HCT116 (cell line): ENCODE data around the gene UBE2R2. TPM values are rescaled to one million over a fixed set of nuclear protein-coding genes. Genes with fewer than 3 reads are reported as not detected.
"Not testable (repeated sequence)": the region's sequence is repeated elsewhere in the genome, so short reads cannot be mapped to it uniquely, and the experiment has no call there.

ENCODE experiments used
- ATAC-seq: fragments of 200-7000 bp; cut with Tn5 transposase; 2 replicates; pipeline ENCODE4 v1.9.1; 2020; ENCODE audit warnings: mild to moderate bottlenecking, moderate library complexity
- BruUV-seq: library from RNA; stranded (reverse); fragments of 400-500 nt; replicated peaks from 2 replicates; lab custom pipeline; 2021; lab: Mats Ljungman, UMichigan
- CTCF ChIA-PET: fragments of 300-600 bp; sonication (Branson Sonifier 250); formaldehyde crosslinking; loops from one replicate; lab custom pipeline; 2021; ENCODE audit warnings: antibody characterized with exemption; lab: Charles Lee
- POLR2A ChIA-PET: fragments of 300-600, 350-600 bp; sonication (Branson Sonifier 250); formaldehyde crosslinking; loops from one replicate; lab custom pipeline; 2021; ENCODE audit warnings: antibody characterized with exemption; lab: Charles Lee
- RAD21 ChIA-PET, 2 experiments: fragments of 300-600 bp; sonication (Branson Sonifier 250); formaldehyde crosslinking; loops; one replicate each; lab custom pipeline; 2023; ENCODE audit warnings: low total read pairs in 2 of 2; ENCODE audit not compliant: uncharacterized antibody in 2 of 2, unreplicated experiment in 2 of 2, low non-redundant PET in 1 of 2; lab: Charles Lee
- DNase-seq: peaks from one replicate; pipeline ENCODE4 v3.0.0-alpha.2; 2010; ENCODE audit warnings: low read depth, low spot score
- H2AFZ ChIP-seq: fragments of 200-600 bp; shearing (Covaris generic), sonication (generic); 2 replicates; pipeline ENCODE4 v1.6.1; 2017; ENCODE audit warnings: low read depth, mixed run types, mixed read lengths, antibody characterized with exemption, low read length; ENCODE audit not compliant: poor library complexity, severe bottlenecking
- H3K27ac ChIP-seq: 2 replicates; pipeline ENCODE4 v1.5.1; 2012; ENCODE audit warnings: low read depth, low read length
- H3K27me3 ChIP-seq: fragments of 200-600 bp; sonication (generic); 2 replicates; pipeline ENCODE4 v1.6.1; 2016; ENCODE audit warnings: mixed run types, low read length, mixed read lengths; ENCODE audit not compliant: insufficient read depth
- H3K36me3 ChIP-seq, 2 experiments: fragments of 200-500 bp in 1 of 2; fragments of 200-600 bp in 1 of 2; sonication (Bioruptor generic) in 1 of 2; sonication (generic) in 1 of 2; 2 replicates each; pipeline versions ENCODE4 v1.5.1 to v1.6.1; 2014 to 2016; ENCODE audit warnings: low read length in 2 of 2, inconsistent platforms in 1 of 2, mixed read lengths in 1 of 2, mixed run types in 1 of 2; ENCODE audit not compliant: insufficient read depth in 2 of 2, control insufficient read depth in 1 of 2
- H3K4me1 ChIP-seq, 2 experiments: fragments of 200-600 bp in 1 of 2; sonication (generic) in 1 of 2; 2 replicates each; pipeline versions ENCODE4 v1.5.1 to v1.6.1; 2012 to 2017; ENCODE audit warnings: low read length in 2 of 2, inconsistent platforms in 1 of 2, mild to moderate bottlenecking in 1 of 2, mixed read lengths in 1 of 2, mixed run types in 1 of 2, moderate library complexity in 1 of 2; ENCODE audit not compliant: insufficient read depth in 2 of 2, control insufficient read depth in 1 of 2
- H3K4me2 ChIP-seq: fragments of 200-600 bp; sonication (generic); 2 replicates; pipeline ENCODE4 v1.6.1; 2017; ENCODE audit warnings: mixed run types, low read length, mixed read lengths
- H3K4me3 ChIP-seq, 2 experiments: fragments of 200-600 bp in 1 of 2; sonication (generic) in 1 of 2; replicated peaks in 1 of 2; 2 replicates each; pipeline ENCODE4 v1.5.1; 2011 to 2016; ENCODE audit warnings: low read length in 2 of 2, control low read depth in 1 of 2, low read depth in 1 of 2, mild to moderate bottlenecking in 1 of 2, mixed read lengths in 1 of 2, mixed run types in 1 of 2
- H3K79me2 ChIP-seq: fragments of 200-600 bp; sonication (generic); 2 replicates; pipeline ENCODE4 v1.6.1; 2017; ENCODE audit warnings: mild to moderate bottlenecking, mixed run types, low read length, moderate library complexity, mixed read lengths; ENCODE audit not compliant: insufficient read depth
- H3K9ac ChIP-seq: fragments of 200-600 bp; sonication (generic); 2 replicates; pipeline ENCODE4 v1.6.1; 2016; ENCODE audit warnings: low read length, mixed read lengths
- H3K9me2 ChIP-seq: fragments of 200-600 bp; sonication (generic), shearing (Covaris generic); 2 replicates; pipeline ENCODE4 v1.6.1; 2017; ENCODE audit warnings: mixed run types, mild to moderate bottlenecking, moderate library complexity; ENCODE audit not compliant: insufficient read depth
- H3K9me3 ChIP-seq, 2 experiments: fragments of 200-500 bp in 1 of 2; fragments of 200-600 bp in 1 of 2; sonication (Bioruptor generic) in 1 of 2; sonication (generic) in 1 of 2; 2 replicates each; pipeline ENCODE4 v1.6.1; 2014 to 2017; ENCODE audit warnings: low read length in 2 of 2, mixed read lengths in 2 of 2, inconsistent platforms in 1 of 2, low read depth in 1 of 2, mild to moderate bottlenecking in 1 of 2, mixed run types in 1 of 2, moderate library complexity in 1 of 2; ENCODE audit not compliant: control insufficient read depth in 1 of 2, insufficient read depth in 1 of 2
- H4K20me1 ChIP-seq: fragments of 200-600 bp; sonication (generic), shearing (Covaris generic); 2 replicates; pipeline ENCODE4 v1.6.1; 2017; ENCODE audit warnings: mixed run types, mild to moderate bottlenecking, moderate library complexity; ENCODE audit not compliant: insufficient read depth
- CEBPB ChIP-seq: IDR thresholded peaks from 2 replicates; pipeline ENCODE4 v1.6.1; 2012; ENCODE audit warnings: low read depth
- EZH2phosphoT487 ChIP-seq: fragments of 200-600 bp; IDR thresholded peaks from 2 replicates; pipeline ENCODE4 v1.6.1; 2018; ENCODE audit warnings: antibody characterized with exemption, borderline replicate concordance
- POLR2A ChIP-seq: IDR thresholded peaks from 2 replicates; pipeline ENCODE4 v1.7.0; 2011; ENCODE audit warnings: borderline replicate concordance; ENCODE audit not compliant: insufficient read depth, insufficient read length; ENCODE audit errors: extremely low read depth
- SIN3A ChIP-seq: IDR thresholded peaks from 2 replicates; pipeline ENCODE4 v1.6.1; 2012; ENCODE audit warnings: low read depth
- SP1 ChIP-seq: IDR thresholded peaks from 2 replicates; pipeline ENCODE4 v1.6.1; 2012; ENCODE audit warnings: low read depth
- ZNF274 ChIP-seq: fragments of 200-500 bp; sonication (Bioruptor generic); IDR thresholded peaks from 2 replicates; pipeline ENCODE4 v1.6.1; 2014; ENCODE audit warnings: mild to moderate bottlenecking, low read depth, low read length, inconsistent platforms
- intact Hi-C: fragments of 100-400 bp; cut with micrococcal nuclease; formaldehyde crosslinking; loops from 2 replicates; pipeline ENCODE4 v1.10.0; 2022
- total RNA-seq: library from RNA; stranded (reverse); gene quantifications from one replicate; pipeline ENCODE4 v1.2.1, GENCODE V29; 2021; ENCODE audit not compliant: unreplicated experiment
- TF ChIP-seq, protein P1 (sequence below): IDR thresholded peaks from 2 replicates; pipeline ENCODE4 v1.6.1; 2011; ENCODE audit warnings: mild to moderate bottlenecking, low read length, moderate library complexity; ENCODE audit not compliant: insufficient replicate concordance; ENCODE audit errors: extremely low read depth
- TF ChIP-seq, protein P2 (sequence below): IDR thresholded peaks from 2 replicates; pipeline ENCODE4 v1.6.1; 2012

Gene UBE2R2
- total RNA-seq, 1 experiment from 2014 or later = 47.0 TPM

DNA sequence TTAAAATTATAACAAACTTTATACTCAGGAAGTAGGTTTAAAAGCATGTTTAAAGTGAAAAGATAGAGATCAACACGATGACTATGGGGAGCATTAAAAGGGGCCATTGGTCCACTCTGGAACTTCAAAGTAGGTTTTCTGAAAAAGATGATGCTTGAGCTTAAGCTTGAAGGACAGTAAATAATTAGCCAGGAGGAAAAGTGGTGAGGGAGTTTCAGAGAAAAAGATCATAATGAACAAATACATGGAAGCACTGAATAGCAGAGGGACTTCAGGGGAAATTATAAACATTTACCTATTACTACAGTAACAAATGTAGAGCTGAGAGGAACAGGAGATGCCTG is 8.0 kb upstream of the UBE2R2 start:
- DNase-seq, H3K27me3 ChIP-seq, H3K4me3 ChIP-seq, ATAC-seq, BruUV-seq, H3K4me2 ChIP-seq, H3K36me3 ChIP-seq, H3K9ac ChIP-seq, H3K9me3 ChIP-seq, H3K79me2 ChIP-seq, RAD21 ChIA-PET, H3K9me2 ChIP-seq, H4K20me1 ChIP-seq, POLR2A ChIA-PET, intact Hi-C loops, H3K27ac ChIP-seq, H2AFZ ChIP-seq: not testable (repeated sequence)
- H3K4me1 ChIP-seq = peaks cover 11 to 16% of the 10 kb centered on the region in 2 experiments
- CTCF ChIA-PET = interaction anchor here (1.5 kb wide), 1 partner anchor 71 kb away, joined by 3 read pairs; no protein-coding TSS in a partner anchor

DNA sequence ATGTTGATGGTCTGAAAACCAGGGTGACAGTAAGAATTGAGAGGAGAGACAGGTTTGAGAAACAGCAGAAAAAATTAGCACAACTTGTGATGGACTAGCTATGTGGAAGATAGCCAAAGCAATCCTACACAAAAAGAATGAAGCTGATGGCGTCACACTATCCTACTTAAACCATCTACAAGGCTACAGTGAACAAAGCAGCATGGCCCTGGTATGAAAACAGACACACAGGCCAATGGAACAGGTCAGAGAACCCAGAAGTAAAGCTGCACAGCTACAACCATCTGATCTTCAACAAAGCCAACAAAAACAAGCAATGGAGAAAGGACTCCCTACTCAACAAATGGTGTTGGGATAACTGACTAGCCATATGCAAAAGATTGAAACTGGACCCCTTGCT is 7.5 kb upstream of the UBE2R2 start:
- RAD21 ChIA-PET = no interaction called here
- Histone ChIP-seq H3K9ac (no peak overlapping the region), H3K27ac (no peak overlapping the region), H3K4me2 (no peak overlapping the region), H3K4me3 (no peak overlapping the region), H3K9me2 (no peaks in the 10 kb centered on the region), H3K4me1 (peaks cover 15 to 22% of the 10 kb centered on the region in 2 experiments), H4K20me1 (no peaks in the 10 kb centered on the region), H3K27me3 (no peaks in the 10 kb centered on the region), H3K79me2 (no peaks in the 10 kb centered on the region), H2AFZ (no peak overlapping the region), H3K36me3 (no peaks in the 10 kb centered on the region), H3K9me3 (no peaks in the 10 kb centered on the region)
- BruUV-seq = no TSS peak
- intact Hi-C loops = no loop called here
- CTCF ChIA-PET = interaction anchor here (1.5 kb wide), 1 partner anchor 72 kb away, joined by 3 read pairs; no protein-coding TSS in a partner anchor
- POLR2A ChIA-PET = no interaction called here
- TF ChIP-seq, protein P1, sequence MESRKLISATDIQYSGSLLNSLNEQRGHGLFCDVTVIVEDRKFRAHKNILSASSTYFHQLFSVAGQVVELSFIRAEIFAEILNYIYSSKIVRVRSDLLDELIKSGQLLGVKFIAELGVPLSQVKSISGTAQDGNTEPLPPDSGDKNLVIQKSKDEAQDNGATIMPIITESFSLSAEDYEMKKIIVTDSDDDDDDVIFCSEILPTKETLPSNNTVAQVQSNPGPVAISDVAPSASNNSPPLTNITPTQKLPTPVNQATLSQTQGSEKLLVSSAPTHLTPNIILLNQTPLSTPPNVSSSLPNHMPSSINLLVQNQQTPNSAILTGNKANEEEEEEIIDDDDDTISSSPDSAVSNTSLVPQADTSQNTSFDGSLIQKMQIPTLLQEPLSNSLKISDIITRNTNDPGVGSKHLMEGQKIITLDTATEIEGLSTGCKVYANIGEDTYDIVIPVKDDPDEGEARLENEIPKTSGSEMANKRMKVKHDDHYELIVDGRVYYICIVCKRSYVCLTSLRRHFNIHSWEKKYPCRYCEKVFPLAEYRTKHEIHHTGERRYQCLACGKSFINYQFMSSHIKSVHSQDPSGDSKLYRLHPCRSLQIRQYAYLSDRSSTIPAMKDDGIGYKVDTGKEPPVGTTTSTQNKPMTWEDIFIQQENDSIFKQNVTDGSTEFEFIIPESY = no peak
- TF ChIP-seq ZNF274 = no peak
- TF ChIP-seq SIN3A = no peak
- no peak for TF ChIP-seq EZH2phosphoT487
- TF ChIP-seq, protein P2, sequence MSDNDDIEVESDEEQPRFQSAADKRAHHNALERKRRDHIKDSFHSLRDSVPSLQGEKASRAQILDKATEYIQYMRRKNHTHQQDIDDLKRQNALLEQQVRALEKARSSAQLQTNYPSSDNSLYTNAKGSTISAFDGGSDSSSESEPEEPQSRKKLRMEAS = no peak
- no peak for TF ChIP-seq CEBPB
- TF ChIP-seq POLR2A = no peak
- no peak for TF ChIP-seq SP1
- DNase-seq = no peak
- no peak for ATAC-seq
